Mesothelial cell of epicardium (in vitro differentiated cells): ENCODE results near the gene MUC4. TPM values are rescaled to one million over a fixed set of nuclear protein-coding genes. Genes with fewer than 3 reads are reported as not detected.
"Not testable (repeated sequence)": the region's sequence is repeated elsewhere in the genome, so short reads cannot be mapped to it uniquely, and the experiment has no call there.

ENCODE experiments used
- DNase-seq, 2 experiments: peaks; one replicate each; pipeline ENCODE4 v3.0.0; 2021; ENCODE audit warnings: low spot score in 2 of 2; ENCODE audit not compliant: unreplicated experiment in 2 of 2
- H3K27ac Mint-ChIP-seq: 2 replicates; pipeline ENCODE4 v1.8.0; 2021; ENCODE audit warnings: mixed read lengths
- H3K27me3 Mint-ChIP-seq: 2 replicates; pipeline ENCODE4 v1.8.0; 2021; ENCODE audit warnings: low read depth, mixed read lengths
- H3K36me3 Mint-ChIP-seq: 2 replicates; pipeline ENCODE4 v1.8.0; 2021; ENCODE audit warnings: mixed read lengths
- H3K4me1 Mint-ChIP-seq: 2 replicates; pipeline ENCODE4 v1.8.0; 2021; ENCODE audit warnings: mixed read lengths
- H3K4me3 Mint-ChIP-seq: 2 replicates; pipeline ENCODE4 v1.8.0; 2021; ENCODE audit warnings: mild to moderate bottlenecking, moderate library complexity, mixed read lengths
- H3K9me3 Mint-ChIP-seq: 2 replicates; pipeline ENCODE4 v1.8.0; 2021; ENCODE audit warnings: mixed read lengths
- total RNA-seq: library from RNA; stranded (reverse); gene quantifications from 3 replicates; pipeline ENCODE4 v1.2.1, GENCODE V29; 2021
- TF ChIP-seq, protein P1 (sequence below): fragments of 200-600 bp; sonication (generic); IDR thresholded peaks from one replicate; pipeline ENCODE4 v1.5.0; 2021; ENCODE audit warnings: antibody characterized with exemption; ENCODE audit not compliant: unreplicated experiment

Gene MUC4
- total RNA-seq, 1 donor from 2014 or later, result 0.96 TPM

DNA sequence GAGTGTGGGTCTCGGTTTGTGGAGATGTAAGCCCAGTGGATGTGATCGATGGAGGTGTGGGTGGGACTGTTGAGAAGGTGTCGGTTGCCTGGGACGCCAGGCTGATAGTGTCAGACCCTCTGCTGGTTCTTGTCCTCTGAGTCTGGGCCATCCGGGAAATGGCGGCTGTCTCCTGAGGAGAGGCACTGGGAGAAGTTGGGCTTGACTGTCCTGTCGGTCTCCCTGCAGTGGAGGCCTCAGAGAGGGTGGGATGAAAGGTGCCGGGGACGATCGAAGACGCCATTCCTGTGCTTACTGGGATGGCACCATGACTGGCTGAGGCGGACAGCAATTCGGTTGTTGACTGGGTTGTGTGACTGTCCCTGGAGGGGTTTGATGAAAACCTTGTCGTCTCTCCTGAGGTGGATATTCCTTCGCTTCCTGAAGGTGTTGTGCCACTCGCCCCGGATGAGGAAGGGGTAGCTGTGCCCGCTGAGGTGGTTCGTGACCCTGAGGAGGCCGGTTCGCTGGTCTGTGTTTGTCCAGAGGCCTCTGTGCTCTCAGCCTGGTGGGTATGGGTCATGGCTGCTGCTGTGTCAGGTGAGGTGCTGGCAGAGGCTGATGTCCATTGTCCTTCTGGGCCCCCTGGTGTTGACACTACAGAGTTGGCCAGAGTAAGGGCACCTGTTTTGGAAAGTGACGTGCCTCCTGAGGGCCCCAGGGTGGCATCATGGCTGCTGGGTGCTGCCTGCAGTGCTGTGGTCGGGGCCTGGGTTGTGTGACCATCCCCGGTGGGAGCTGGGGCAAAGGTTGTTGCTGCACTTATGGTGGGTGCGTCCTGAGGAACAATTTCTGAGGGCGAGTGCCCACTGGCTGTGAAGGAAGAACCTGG is 22.8 kb downstream of the MUC4 start:
- H3K4me1 Mint-ChIP-seq, result no peaks in the 10 kb centered on the region
- H3K9me3 Mint-ChIP-seq, result peaks cover 37% of the 10 kb centered on the region
- H3K36me3 Mint-ChIP-seq, result no peaks in the 10 kb centered on the region
- no peaks in the 10 kb centered on the region for H3K27me3 Mint-ChIP-seq
- no peak overlapping the region for H3K4me3 Mint-ChIP-seq
- no peak for DNase-seq
- H3K27ac Mint-ChIP-seq, result no peak overlapping the region
- TF ChIP-seq, protein P1, sequence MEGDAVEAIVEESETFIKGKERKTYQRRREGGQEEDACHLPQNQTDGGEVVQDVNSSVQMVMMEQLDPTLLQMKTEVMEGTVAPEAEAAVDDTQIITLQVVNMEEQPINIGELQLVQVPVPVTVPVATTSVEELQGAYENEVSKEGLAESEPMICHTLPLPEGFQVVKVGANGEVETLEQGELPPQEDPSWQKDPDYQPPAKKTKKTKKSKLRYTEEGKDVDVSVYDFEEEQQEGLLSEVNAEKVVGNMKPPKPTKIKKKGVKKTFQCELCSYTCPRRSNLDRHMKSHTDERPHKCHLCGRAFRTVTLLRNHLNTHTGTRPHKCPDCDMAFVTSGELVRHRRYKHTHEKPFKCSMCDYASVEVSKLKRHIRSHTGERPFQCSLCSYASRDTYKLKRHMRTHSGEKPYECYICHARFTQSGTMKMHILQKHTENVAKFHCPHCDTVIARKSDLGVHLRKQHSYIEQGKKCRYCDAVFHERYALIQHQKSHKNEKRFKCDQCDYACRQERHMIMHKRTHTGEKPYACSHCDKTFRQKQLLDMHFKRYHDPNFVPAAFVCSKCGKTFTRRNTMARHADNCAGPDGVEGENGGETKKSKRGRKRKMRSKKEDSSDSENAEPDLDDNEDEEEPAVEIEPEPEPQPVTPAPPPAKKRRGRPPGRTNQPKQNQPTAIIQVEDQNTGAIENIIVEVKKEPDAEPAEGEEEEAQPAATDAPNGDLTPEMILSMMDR, result no peak

DNA sequence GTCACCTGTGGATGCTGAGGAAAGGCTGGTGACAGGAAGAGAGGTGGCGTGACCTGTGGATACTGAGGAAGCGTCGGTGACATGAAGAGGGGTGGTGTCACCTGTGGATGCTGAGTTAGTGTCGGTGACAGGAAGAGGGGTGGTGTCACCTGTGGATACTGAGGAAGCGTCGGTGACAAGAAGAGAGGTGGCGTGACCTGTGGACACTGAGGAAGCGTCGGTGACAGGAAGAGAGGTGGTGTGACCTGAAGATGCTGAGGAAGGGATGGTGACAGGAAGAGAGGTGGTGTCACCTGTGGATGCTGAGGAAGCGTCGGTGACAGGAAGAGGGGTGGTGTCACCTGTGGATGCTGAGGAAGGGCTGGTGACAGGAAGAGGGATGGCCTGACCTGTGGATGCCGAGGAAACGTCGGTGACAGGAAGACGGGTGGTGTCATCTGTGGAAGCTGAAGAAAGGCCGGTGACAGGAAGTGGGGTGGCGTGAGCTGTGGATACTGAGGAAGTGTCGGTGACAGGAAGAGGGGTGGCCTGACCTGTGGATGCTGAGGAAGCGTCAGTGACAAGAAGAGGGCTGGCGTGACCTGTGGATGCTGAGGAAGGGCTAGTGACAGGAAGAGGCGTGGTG is 25.8 kb downstream of the MUC4 start:
- DNase-seq, H3K36me3 Mint-ChIP-seq, H3K4me3 Mint-ChIP-seq, H3K27me3 Mint-ChIP-seq, H3K4me1 Mint-ChIP-seq, H3K27ac Mint-ChIP-seq: not testable (repeated sequence)
- H3K9me3 Mint-ChIP-seq, result peaks cover 34% of the 10 kb centered on the region

DNA sequence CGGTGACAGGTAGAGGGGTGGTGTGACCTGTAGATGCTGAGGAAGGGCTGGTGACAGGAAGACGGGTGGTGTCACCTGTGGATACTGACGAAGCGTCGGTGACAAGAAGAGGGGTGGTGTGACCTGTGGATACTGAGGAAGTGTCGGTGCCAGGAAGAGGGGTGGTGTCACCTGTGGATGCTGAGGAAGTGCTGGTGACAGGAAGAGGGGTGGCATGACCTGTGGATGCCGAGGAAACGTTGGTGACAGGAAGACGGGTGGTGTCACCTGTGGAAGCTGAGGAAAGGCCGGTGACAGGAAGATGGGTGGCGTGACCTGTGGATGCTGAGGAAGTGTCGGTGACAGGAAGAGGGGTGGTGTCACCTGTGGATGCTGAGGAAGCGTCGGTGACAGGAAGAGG is 27.7 kb downstream of the MUC4 start:
- not testable (repeated sequence) for H3K27ac Mint-ChIP-seq, H3K4me1 Mint-ChIP-seq, H3K4me3 Mint-ChIP-seq, H3K27me3 Mint-ChIP-seq, H3K36me3 Mint-ChIP-seq, DNase-seq
- peaks cover 33% of the 10 kb centered on the region for H3K9me3 Mint-ChIP-seq

DNA sequence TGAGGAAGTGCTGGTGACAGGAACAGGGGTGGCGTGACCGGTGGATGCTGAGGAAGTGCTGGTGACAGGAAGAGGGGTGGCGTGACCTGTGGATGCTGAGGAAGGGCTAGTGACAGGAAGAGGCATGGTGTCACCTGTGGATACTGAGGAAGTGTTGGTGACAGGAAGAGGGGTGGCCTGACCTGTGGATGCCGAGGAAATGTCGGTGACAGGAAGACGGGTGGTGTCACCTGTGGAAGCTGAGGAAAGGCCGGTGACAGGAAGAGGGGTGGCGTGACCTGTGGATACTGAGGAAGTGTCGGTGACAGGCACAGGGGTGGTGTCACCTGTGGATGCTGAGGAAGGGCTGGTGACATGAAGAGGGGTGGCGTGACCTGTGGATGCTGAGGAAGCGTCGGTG is 30.5 kb downstream of the MUC4 start:
- H3K4me1 Mint-ChIP-seq, DNase-seq, H3K27ac Mint-ChIP-seq, H3K36me3 Mint-ChIP-seq, H3K4me3 Mint-ChIP-seq, H3K27me3 Mint-ChIP-seq: not testable (repeated sequence)
- peaks cover 32% of the 10 kb centered on the region for H3K9me3 Mint-ChIP-seq

DNA sequence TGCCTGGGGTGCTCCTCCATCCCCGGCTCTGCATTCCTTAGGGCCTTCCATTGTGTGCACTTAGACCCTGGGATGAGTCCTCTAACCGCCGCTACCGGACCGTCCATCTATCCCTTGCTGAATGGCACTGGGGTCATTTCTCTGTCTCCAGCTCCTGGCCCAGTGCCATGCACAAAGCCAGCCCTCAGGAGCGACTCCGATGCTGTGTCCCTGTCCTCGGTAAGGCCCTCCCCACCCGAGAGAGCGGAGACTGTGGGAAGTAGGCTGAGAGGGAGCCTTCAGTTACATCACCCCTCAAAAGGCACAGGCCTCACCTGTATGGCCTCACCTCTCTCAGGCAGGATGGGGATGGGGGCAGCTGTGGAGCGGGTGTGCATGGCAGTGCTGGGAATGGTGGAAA is 33.8 kb downstream of the MUC4 start:
- no peak overlapping the region for H3K4me3 Mint-ChIP-seq
- no peak for DNase-seq
- H3K36me3 Mint-ChIP-seq, result no peaks in the 10 kb centered on the region
- H3K27me3 Mint-ChIP-seq, result no peaks in the 10 kb centered on the region
- H3K27ac Mint-ChIP-seq, result no peak overlapping the region
- TF ChIP-seq, protein P1, result no peak
- H3K4me1 Mint-ChIP-seq, result no peaks in the 10 kb centered on the region
- peaks cover 9% of the 10 kb centered on the region for H3K9me3 Mint-ChIP-seq

DNA sequence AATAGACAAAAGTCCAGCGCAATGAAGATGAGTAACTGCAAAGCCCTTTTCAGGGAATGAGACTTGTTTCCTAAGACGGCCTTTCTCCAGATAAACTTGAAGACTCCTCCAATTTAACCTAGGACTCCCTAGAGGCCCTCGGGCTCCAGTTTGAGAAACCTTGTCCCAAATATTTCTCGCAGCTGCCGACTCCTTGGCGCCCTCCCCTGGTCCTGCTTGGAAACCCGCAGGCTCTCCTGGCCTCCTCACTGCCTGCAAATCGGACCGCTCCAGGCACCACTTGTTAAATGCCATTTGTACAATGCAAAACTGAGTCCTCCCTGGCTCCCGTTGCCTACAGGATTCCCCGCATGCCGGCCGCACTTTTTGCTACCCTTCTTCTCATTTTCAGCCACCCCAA is 36.8 kb downstream of the MUC4 start:
- Mint-ChIP-seq H3K27me3 (no peaks in the 10 kb centered on the region), H3K4me1 (no peaks in the 10 kb centered on the region), H3K9me3 (no peaks in the 10 kb centered on the region), H3K36me3 (no peaks in the 10 kb centered on the region), H3K4me3 (no peak overlapping the region), H3K27ac (no peak overlapping the region)
- DNase-seq, result no peak
- TF ChIP-seq, protein P1, result peak; percentile 11

DNA sequence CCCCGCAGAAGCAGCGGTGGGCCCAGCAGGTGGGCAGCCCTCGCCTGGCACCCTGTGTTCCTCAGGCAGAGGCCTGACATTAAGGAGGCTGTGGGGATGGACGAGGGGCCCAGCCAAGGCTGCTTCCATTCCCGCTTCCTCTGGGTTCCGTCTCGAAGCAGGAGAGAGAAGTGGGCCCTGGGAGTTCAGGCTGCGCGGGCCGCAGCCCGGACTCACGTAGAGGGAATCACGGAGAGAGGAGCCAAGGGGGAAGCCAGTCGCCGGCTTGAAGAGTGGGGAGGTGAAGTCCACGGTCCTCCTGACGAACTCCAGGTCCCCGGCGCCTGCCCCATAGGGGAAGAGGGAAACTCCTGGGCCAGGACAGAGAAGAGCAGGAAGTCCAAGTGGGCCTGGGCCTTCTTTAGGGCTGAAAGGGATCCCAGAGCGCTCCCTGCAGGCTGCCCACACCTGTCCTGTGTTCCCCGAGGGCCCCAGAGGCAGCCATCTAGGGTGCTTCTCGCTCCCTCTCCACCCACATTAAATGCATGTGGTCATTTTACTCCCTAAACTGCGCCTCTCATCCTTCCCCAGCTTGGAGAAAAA is 37.7 kb downstream of the MUC4 start:
- Mint-ChIP-seq H3K4me1 (no peaks in the 10 kb centered on the region), H3K36me3 (no peaks in the 10 kb centered on the region), H3K4me3 (no peak overlapping the region), H3K27ac (no peak overlapping the region), H3K27me3 (no peaks in the 10 kb centered on the region), H3K9me3 (no peaks in the 10 kb centered on the region)
- TF ChIP-seq, protein P1, result no peak
- DNase-seq, result no peak
